SK-N-MC (cell line): ENCODE results near the gene SLC31A2.

ENCODE experiments used
- EZH2 ChIP-seq: fragments of 200-600 bp; sonication (generic); IDR thresholded peaks from one replicate; pipeline ENCODE4 v1.6.1; 2017; ENCODE audit warnings: antibody characterized with exemption
- FOXP2 ChIP-seq: optimal IDR thresholded peaks from 2 replicates; pipeline ENCODE3; 2011; ENCODE audit warnings: mild to moderate bottlenecking, moderate library complexity; ENCODE audit not compliant: insufficient read depth; ENCODE audit errors: extremely low read length, control extremely low read depth
- POLR2AphosphoS5 ChIP-seq: IDR thresholded peaks from 2 replicates; pipeline ENCODE4 v1.6.1; 2012; ENCODE audit warnings: mild to moderate bottlenecking, low read depth, low read length, borderline replicate concordance

DNA sequence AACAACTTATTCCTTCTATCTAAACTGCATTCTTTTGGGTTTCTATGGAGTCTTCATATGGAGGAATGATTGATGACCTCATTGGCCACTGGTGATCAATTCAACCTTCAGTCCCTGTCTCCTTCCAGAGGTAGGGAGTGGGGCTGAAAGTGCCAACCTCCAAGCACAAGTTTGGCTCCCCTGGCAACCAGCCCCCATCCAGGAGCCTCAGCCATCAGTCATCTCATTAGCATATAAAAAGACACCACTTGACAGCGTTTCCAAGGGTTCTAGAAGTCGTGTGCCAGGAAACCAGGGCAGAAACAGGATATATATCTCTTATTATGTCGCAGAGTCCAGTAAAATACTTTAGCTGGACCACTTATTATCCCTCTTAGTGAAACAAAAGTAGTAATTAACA is 9.8 kb downstream of the SLC31A2 start:
- no peak for TF ChIP-seq EZH2
- no peak for TF ChIP-seq POLR2AphosphoS5
- no peak for TF ChIP-seq FOXP2
